Subcutaneous adipose tissue (tissue), 4 donors: ENCODE data around the gene CAPN5. TPM values are rescaled to one million over a fixed set of nuclear protein-coding genes. Genes with fewer than 3 reads are reported as not detected.

Experiments
- total RNA-seq, 4 donors: library from RNA; depleted of rRNA; stranded (reverse); fragments of >200 nt; gene quantifications; one replicate each; pipeline ENCODE4 v1.1.0, GENCODE V29; 2016
- TF ChIP-seq, protein P1 (sequence below): fragments of 450-650 bp; IDR thresholded peaks from one replicate; pipeline ENCODE4 v1.5.1; 2016; ENCODE audit warnings: low read depth, mild to moderate bottlenecking, control low read depth, antibody characterized with exemption, moderate library complexity

Gene CAPN5
- total RNA-seq, 4 donors from 2014 or later = 2.4 to 10.5 (median 3.3) TPM

DNA sequence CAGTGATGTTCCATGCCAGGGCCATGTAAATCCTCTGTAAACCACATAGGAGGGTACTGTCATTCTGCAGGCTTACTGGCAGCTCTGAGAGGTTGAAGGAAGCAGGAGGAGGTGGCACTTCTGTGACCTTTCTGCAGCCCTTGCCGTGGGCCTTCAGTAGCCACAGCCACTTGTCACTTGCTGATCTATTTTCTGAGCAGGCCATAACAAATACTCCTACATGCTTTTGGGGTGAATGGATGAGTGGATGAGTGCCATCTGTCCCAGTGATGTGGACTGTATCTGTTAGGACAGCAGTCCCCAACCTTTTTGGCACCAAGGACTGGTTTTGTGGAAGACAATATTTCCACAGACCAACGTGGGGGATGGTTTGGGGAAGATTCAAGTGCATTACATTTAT is 22.4 kb upstream of the CAPN5 start:
- TF ChIP-seq, protein P1, sequence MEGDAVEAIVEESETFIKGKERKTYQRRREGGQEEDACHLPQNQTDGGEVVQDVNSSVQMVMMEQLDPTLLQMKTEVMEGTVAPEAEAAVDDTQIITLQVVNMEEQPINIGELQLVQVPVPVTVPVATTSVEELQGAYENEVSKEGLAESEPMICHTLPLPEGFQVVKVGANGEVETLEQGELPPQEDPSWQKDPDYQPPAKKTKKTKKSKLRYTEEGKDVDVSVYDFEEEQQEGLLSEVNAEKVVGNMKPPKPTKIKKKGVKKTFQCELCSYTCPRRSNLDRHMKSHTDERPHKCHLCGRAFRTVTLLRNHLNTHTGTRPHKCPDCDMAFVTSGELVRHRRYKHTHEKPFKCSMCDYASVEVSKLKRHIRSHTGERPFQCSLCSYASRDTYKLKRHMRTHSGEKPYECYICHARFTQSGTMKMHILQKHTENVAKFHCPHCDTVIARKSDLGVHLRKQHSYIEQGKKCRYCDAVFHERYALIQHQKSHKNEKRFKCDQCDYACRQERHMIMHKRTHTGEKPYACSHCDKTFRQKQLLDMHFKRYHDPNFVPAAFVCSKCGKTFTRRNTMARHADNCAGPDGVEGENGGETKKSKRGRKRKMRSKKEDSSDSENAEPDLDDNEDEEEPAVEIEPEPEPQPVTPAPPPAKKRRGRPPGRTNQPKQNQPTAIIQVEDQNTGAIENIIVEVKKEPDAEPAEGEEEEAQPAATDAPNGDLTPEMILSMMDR = no peak

DNA sequence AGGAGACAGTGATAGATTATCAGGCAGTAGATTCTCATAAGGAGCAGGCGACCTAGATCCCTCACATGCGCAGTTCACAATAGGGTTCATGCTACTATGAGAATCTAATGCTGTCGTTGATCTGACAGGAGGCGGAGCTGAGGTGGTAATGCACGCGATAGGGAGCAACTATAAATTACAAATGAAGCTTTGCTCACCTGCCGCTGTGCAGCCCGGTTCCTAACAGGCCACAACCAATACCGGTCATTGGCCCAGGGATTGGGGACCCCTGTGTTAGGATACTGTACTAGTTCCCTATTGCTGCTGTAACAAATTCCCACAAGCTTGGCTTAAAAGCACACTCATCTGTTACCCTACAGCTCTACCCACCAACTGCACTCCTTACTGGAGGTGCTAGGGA is 21.9 kb upstream of the CAPN5 start:
- TF ChIP-seq, protein P1 = no peak

DNA sequence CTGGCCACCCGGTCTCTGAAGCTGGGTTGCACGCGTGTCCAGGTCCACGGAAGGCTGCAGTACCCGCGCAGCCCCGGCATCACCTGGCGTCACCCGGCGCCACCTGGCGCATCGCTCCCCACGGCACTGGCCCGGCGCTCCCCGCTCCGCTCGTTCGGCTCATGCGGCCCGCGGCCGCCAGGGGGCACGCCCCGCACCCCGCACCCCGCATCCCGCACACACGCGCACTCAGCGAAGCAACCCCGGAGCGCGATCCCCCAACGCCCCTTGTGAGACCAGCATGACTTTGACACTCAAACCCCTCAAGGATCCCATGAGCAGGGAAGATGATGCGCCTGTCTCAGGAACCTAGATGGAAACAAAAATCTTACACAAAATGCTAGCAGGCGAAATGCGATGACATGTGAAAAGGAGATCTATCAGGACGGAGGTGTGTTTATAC is 20.7 kb upstream of the CAPN5 start:
- TF ChIP-seq, protein P1 = no peak

DNA sequence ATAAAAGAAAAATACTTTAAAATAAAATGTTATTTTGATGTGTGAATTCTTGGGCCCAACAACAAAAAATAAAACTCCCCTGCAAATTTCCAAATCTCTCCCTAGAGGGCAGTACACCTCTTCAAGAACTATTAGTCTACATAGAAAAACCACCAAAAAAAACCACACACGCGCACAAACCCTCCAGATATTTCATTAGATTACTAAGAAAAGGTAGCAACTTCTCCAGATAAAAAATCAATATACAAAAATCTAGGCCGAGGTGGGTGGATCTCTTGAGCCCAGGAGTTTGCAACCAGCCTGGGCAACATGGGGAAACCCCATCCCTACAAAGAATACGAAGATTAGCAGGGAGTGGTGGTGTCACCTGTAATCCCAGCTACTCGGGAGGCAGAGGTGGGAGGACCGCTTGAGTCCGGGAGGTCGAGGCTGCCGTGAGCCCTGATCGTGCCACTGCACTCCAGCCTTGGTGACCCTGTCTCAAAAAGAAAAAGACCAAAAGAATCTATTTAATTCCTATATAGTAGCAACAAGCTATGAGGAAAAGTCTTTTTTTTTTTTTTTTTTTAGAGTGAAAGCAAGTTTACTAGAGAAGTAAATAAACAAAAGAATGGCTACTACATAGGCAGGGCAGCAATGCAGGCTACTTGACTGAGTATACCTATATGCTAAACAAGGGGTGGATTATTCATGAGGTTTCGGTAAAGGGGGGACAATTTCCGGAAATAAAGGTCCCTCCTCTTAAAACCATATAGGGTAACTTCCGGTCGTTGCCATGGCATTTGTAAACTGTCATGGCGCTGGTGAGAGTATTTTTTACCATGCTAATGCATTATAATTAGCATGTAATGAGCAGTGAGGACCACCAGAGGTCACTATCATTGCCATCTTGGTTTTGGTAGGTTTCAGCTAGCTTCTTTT is 19.5 kb upstream of the CAPN5 start:
- TF ChIP-seq, protein P1 = no peak

DNA sequence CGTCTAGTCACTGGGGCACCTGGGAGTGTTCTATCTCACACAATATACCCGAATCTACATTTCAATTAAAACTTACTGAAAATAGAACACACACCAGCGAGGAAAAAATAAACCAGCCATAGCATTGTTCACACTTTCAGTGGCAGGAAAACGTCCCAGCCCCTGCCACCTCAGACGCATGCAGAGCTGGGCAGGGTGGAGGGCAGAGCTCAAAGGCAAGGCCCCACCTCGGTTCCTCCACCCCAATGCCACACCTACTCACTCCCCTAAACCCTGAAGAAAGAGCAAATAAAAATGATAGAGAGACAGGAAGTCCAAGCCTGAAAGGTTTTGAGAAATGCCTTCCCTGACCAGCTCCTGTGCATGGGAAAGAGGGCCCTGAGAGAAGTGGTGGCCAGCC is 17.7 kb upstream of the CAPN5 start:
- TF ChIP-seq, protein P1 = no peak

DNA sequence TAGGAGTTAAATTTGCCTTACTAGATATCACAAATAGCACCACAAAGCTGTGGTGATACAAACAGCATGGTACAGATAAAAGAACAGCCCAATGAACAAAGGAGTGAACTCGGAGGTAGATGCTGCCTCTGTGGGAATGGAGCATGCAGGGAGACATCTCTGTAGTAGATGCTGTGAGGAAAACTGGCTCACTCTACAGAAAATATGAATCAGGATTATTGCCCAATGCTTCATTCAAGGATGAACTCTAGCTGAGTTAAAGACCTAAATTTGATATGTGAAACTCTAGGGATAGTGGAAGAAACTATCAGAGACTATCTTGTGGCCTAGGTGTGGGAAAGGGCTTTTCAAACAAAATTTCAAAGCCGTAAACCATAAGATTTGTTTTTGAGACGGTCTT is 15.3 kb upstream of the CAPN5 start:
- TF ChIP-seq, protein P1 = no peak

DNA sequence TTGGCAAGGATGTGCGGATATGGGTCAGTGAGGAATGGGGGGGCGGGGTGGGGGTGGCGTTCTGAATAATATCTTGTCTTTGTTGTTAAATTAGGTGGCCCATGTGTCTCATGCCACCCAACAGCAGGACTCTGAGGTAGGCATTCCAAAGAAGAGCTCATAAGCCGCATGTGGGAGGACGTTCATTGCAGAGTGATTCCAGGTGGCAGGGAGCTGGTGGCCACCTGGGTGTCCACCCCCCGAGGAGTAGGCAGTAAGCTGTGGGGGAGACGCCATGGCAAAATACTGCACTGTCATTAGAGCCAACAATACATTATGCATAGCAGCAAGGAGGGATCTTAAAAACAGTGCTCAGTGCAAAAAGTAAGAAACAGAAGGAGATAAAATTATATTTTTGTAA is 14.3 kb upstream of the CAPN5 start:
- TF ChIP-seq, protein P1 = no peak
